ENCODE measurements around the gene ANO3.
A peak's percentile ranks its signal among the peaks of the same experiment; 100 is the strongest.
"Not testable (repeated sequence)": the region's sequence is repeated elsewhere in the genome, so short reads cannot be mapped to it uniquely, and the experiment has no call there.

The ANO3 gene

GRCh38 chr11:26622181-26622580 lies 290.3 kb downstream of the ANO3 start:
- no peak overlapping the region for H3K4me3 ChIP-seq (ENCODE audit: low read depth, low read length)
- no peak for TF ChIP-seq CTCF (IDR thresholded peaks at IDR 0.05; ENCODE audit: control insufficient read depth, extremely low read depth, insufficient read depth)
- DNase-seq (ENCODE audit: low read depth), result no peak

- no peak overlapping the region for H3K4me3 ChIP-seq (ENCODE audit: low read depth, low read length)
- DNase-seq (ENCODE audit: low read depth), result no peak
- no peak for TF ChIP-seq CTCF (IDR thresholded peaks at IDR 0.05; ENCODE audit: control insufficient read depth, extremely low read depth, insufficient read depth)
These were observed 291.2 kb downstream of the ANO3 start for GRCh38 chr11:26623076-26623659.

- DNase-seq (ENCODE audit: low read depth), result no peak
- TF ChIP-seq CTCF (IDR thresholded peaks at IDR 0.05; ENCODE audit: control insufficient read depth, extremely low read depth, insufficient read depth), result no peak
- no peak overlapping the region for H3K4me3 ChIP-seq (ENCODE audit: low read depth, low read length)
These were observed 294.4 kb downstream of the ANO3 start for GRCh38 chr11:26626346-26626745.

GRCh38 chr11:26632691-26633159 lies 300.8 kb downstream of the ANO3 start:
- no peak for TF ChIP-seq CTCF (IDR thresholded peaks at IDR 0.05; ENCODE audit: control insufficient read depth, extremely low read depth, insufficient read depth)
- H3K4me3 ChIP-seq (ENCODE audit: low read depth, low read length), result no peak overlapping the region
- no peak for DNase-seq (ENCODE audit: low read depth)

- H3K4me3 ChIP-seq (ENCODE audit: low read depth, low read length); DNase-seq (ENCODE audit: low read depth): not testable (repeated sequence)
These were observed 311.4 kb downstream of the ANO3 start for GRCh38 chr11:26643314-26643713.

GRCh38 chr11:26649884-26650283 lies 318.0 kb downstream of the ANO3 start:
- DNase-seq (ENCODE audit: low read depth), result peak; percentile 52
- peak; percentile 85 for TF ChIP-seq CTCF (IDR thresholded peaks at IDR 0.05; ENCODE audit: control insufficient read depth, extremely low read depth, insufficient read depth)
- H3K4me3 ChIP-seq (ENCODE audit: low read depth, low read length), result no peak overlapping the region

- no peak overlapping the region for H3K4me3 ChIP-seq (ENCODE audit: low read depth, low read length)
- no peak for DNase-seq (ENCODE audit: low read depth)
- no peak for TF ChIP-seq CTCF (IDR thresholded peaks at IDR 0.05; ENCODE audit: control insufficient read depth, extremely low read depth, insufficient read depth)
These were observed 320.0 kb downstream of the ANO3 start for GRCh38 chr11:26651916-26652315.
